HG03045 (cell line): Measurements from ENCODE around the gene NLRC5.
A peak's percentile ranks its signal among the peaks of the same experiment; 100 is the strongest.

ENCODE experiments used
- ATAC-seq: cut with Tn5 transposase; IDR thresholded peaks from one replicate; pipeline ENCODE4 v1.9.1; 2021; ENCODE audit warnings: mild to moderate bottlenecking, moderate library complexity; ENCODE audit not compliant: unreplicated experiment

NLRC5 gene, protein sequence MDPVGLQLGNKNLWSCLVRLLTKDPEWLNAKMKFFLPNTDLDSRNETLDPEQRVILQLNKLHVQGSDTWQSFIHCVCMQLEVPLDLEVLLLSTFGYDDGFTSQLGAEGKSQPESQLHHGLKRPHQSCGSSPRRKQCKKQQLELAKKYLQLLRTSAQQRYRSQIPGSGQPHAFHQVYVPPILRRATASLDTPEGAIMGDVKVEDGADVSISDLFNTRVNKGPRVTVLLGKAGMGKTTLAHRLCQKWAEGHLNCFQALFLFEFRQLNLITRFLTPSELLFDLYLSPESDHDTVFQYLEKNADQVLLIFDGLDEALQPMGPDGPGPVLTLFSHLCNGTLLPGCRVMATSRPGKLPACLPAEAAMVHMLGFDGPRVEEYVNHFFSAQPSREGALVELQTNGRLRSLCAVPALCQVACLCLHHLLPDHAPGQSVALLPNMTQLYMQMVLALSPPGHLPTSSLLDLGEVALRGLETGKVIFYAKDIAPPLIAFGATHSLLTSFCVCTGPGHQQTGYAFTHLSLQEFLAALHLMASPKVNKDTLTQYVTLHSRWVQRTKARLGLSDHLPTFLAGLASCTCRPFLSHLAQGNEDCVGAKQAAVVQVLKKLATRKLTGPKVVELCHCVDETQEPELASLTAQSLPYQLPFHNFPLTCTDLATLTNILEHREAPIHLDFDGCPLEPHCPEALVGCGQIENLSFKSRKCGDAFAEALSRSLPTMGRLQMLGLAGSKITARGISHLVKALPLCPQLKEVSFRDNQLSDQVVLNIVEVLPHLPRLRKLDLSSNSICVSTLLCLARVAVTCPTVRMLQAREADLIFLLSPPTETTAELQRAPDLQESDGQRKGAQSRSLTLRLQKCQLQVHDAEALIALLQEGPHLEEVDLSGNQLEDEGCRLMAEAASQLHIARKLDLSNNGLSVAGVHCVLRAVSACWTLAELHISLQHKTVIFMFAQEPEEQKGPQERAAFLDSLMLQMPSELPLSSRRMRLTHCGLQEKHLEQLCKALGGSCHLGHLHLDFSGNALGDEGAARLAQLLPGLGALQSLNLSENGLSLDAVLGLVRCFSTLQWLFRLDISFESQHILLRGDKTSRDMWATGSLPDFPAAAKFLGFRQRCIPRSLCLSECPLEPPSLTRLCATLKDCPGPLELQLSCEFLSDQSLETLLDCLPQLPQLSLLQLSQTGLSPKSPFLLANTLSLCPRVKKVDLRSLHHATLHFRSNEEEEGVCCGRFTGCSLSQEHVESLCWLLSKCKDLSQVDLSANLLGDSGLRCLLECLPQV (N-terminal part only)

DNA sequence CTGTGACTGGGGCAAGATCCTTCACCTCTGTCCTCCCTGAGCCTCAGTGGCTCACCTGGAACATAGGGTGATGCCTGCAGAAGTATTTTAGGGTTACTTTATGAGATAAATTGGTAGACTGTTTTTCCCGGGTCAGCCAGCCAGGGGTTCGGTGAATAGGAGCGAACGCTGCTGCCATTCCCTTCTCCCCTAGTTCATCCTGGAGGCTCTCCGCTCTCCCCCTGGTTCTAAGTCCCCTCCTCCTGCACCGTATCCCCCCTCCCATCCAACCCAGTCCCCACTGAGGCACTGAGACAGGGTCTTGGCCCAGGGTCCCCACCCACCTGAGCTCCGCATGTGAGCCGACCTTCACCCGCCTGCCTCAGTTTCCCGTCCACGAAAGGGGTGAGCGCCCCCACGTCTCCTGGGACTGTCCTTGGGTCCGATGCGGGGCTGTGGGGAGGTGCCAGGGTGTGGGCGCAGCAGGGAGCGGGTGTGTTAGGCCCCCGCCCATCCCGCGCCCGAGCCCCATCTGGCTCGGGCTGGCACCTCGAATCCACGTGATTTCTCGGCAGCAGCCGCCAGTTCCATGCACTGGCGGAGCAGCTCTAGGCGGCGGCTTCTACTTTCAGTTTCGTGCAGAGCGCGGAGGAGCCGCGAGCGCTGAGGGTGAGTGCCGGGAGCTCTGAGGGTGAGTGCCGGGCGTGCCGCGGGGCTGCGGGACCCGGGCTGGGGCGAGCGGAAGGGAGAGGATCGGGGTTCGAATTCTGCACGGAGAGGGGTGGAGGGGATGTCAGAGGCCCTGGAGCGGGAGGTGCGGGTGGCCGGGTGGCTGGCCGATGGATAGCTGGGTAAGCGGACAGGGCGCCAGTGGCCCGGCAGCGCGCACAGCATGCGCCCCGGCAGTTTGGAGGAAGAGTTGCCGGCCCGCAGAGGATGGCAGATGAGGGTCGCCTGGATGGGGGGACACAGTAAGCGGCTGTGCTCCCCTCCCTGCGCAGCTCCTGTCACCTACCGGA is at the start of gene NLRC5:
NLRC5 (plus strand) TSS at position 610 of the 998 bp plus-strand sequence. CDS start 31,156 bp downstream, outside the sequence.
- ATAC-seq: peak; percentile 81

DNA sequence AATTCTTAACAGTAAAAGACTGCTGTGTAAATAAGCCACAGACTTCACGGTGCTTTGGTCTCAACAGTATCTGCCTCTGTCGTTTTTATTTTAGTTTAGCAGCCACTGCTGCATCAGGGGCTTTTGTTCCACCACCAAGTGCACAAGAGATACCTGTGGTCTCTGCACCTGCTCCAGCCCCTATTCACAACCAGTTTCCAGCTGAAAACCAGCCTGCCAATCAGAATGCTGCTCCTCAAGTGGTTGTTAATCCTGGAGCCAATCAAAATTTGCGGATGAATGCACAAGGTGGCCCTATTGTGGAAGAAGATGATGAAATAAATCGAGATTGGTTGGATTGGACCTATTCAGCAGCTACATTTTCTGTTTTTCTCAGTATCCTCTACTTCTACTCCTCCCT is 49.6 kb upstream of the NLRC5 start:
- ATAC-seq: no peak

DNA sequence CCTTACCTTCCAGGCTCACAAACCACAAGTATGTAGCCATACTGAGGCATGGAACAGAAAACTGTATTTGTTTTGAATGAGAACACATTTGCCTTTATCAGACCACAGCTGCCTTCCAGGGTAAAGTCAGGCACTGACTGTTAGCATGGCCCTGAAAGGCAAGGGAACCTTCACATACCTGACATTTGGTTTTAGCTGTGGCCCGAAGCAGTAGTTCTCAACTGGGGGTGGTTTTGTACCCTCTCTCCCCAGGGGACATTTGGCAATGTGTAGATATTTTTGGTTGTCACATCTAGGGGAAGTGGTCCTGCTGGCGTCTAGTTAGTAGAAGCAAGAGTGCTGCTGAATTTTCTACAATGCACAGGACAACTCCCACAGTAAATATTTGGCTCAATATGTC is 48.3 kb upstream of the NLRC5 start:
- ATAC-seq: no peak

DNA sequence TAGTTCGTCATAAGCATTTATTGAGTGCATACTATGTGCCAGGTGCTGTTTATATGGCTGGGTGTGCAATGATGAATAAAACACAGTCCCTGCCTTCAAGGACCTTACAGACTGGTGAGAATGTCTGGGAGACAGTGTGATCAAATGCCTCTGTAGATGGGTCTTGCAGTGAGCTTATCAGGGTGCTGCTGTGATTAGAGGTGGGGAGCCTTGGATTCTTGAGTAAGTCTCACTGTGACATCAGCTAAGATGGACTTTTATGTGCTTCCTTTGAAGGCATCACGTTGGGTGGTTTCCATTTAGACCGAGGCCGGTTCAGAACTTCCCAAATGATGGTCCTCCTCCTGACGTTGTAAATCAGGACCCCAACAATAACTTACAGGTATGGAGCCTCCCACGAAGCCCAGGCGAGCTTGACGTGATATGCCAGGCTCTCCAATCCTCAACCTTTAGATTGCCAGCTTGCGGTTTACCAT is 47.5 kb upstream of the NLRC5 start:
- ATAC-seq: no peak

DNA sequence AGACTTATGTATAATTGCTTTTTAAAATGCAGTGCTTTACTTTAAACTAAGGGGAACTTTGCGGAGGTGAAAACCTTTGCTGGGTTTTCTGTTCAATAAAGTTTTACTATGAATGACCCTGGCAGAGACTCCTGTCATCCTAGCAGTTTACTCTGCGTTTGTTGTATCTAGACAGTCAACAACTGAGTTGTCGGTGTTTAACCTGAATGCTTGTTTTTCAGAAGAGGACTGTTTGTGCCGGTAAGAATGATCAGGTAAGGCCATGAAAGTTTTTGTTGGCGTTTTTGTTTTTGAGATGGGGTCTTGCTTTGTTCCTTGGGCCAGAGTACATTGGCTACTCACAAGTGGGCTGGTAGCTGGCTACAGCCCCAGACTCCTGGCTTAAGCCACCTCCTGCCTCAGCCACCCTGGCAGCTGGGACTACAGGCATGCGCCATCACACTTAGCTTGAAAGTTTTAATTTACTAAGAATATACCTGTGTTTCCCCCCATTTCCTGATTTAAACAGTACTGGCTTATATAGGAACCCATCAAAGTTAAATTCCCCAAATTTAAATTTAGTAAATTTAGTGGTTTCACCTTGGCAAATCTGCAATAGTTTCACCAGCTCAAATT is 45.5 kb upstream of the NLRC5 start:
- no peak for ATAC-seq

DNA sequence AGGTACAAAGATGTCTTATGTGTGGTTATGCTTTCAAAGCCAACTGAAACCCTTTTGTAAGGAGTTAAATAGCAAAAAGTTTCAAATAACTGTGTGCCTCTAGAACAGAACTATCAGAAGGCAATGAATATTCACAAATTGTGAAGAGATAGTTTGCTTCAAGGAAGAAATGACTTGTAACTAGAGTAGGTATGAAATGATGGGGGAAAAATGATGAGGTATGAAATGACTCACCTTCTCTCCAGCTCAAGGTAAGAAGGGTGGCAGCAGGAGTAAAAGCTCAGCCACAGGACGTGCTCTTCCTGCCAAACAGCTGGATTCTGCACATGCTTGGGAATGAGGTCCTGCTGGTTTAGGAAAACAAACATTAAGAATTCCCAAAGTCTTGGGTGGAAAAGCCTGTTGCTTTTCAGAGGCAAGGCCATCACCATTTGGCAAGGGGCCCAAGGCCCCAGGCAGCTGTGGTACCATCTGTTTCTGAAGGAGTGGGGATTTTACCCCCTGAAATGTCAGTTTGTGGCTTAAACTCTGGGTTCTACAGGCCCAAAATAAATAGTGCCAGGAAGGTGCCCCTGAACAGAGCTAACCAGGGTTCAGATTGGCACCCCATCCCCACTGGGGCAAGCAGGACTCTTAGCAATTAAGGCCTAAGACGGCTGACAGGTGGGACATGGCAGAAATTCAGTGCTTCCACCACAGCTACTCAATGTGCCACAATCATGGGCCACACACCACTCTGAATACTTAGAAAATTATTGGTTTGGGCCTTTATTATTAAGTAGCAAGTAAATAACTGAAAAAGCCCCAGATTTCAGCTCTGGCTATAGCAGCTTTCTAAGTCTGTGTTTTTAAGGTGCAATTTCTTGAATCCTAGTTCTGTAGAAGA is 44.2 kb upstream of the NLRC5 start:
- ATAC-seq: no peak

DNA sequence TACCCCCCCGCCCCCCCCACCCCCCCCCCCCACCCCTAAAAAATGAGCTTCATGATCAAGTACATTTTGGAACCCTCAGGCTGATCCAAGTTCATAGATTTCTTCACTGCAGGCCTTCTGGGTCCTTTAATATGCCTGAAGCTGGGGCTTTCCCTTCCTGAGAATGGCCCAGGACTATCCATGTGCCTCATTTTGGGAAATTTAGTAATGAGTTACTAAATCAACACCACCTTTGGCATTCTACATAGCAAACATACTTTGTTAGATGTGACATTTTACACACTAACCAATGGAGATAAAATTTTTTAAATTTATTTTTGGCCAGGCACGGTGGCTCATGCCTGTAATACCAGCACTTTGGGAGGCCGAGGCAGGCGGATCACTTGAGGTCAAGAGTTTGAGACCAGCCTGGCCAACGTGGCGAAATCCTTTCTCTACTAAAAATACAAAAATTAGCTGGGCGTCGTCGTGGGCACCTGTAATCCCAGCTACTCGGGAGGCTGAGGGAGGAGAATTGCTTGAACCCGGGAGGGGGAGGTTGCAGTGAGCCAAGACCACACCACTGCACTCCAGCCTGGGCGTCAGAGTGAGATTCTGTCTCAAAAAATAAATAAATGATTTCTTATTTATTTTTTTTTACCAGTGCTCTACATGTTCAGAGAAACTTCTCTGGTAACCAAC is 43.4 kb upstream of the NLRC5 start:
- ATAC-seq: no peak

DNA sequence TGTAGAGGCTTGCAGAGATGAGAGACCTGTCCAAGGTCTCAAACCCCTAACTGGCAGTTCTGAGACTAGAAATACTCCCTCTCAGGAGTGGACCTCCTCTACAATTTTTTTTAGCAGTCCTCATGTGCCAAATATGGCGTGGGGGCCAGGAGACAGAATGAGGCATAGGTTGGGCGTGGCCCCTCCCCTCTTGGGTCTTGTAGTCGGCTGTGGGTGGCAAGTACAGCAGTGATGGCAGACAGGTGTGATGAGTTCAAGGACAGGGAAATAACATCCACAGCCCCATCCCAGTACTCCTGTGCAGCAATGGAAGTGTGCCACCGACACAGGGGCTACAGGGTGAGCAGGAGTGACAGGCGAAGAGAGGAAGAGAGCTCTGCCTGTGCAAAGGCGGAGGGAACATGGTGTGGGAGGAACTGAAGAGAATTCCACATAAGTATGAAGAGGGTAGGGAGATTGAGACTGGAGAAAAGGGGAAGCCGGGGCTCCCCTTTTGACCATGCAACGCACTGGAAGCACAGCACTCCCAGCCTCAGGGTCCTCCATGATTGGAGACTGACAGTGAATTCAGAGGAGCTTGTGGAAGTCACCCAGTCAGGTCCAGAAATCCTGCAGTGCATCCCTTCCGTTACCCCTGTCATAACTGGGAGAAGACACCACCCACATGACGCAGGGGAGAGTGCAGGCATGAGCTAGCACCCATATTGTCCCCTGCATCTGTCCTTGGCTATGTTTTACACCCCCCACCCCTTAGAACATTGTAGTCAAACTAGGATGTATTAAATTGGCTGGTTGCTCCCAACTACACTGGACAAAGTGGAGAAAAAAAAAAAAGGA is 42.4 kb upstream of the NLRC5 start:
- ATAC-seq: no peak

DNA sequence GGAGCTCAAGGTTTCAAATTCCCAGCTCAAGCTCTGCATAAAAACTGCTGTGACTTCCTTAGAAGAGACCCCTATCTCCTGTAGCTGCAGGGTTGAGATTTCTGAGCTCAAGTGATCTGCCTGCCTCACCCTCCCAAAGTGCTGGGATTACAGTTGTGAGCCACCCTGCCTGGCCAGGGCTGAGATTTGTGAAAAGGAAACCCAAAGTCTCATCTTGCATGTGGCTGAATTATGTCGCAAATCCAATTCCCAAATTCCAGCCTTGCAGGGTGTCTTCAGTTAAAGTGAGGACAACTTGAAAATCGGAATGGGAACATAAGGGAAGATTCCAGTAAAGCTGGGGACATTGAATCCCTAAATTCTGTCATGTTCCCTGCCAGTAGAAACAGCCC is 41.8 kb upstream of the NLRC5 start:
- ATAC-seq: no peak

DNA sequence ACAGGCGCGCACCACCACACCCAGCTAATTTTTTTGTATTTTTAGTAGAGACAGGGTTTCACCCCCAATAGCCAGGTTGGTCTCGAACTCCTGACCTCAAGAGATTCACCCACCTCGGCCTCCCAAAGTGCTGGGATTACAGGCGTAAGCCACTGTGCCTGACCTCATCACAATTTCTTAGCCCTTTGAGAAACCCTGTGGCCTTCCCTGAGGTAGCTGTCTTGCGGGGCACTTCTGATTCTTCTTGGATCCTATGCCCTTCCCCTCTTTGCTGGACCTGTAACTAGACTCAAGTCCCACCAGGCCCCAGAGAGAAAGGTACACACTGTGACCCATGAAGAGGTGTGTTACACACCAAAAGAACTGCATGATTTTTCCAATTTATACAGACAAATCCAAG is 41.1 kb upstream of the NLRC5 start:
- ATAC-seq: no peak

DNA sequence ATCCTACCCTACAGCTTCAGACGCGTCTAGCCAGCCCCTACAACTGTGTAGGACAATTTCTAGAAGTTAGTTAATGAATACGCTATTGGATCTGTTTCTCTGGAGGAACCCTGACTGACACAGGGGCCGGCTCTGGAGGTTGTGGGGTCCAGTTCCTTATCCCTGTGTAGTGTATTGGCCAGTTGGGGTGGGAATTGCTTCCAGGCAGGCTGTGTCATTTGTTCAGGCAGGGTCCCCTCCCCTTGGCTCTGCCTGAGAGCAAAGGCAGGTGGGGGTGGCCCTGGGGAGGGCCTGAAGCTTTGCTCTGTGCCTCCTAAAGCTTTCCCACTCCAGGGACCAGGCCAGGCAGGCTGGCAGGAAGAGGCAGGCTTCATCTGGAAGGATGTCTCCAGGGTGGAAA is 39.3 kb upstream of the NLRC5 start:
- ATAC-seq: no peak

DNA sequence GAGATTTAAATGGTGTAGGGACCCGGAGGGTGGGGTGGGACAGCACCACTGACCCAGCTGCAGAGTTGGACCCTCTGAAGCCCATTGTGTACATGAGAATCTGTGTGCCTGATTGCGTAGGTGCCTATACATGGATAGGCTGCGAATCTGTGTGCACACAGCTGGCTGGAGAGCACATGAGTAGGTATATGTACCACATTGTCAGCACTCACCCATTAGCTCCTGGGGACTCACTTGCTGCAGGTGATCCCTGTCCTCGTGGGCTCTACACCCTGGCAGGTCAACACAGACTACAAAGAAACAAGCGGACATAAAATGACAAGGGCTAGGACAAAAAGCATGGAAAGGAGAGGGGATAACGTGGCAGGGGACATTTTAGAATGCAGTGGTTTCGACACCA is 38.9 kb upstream of the NLRC5 start:
- ATAC-seq: no peak

DNA sequence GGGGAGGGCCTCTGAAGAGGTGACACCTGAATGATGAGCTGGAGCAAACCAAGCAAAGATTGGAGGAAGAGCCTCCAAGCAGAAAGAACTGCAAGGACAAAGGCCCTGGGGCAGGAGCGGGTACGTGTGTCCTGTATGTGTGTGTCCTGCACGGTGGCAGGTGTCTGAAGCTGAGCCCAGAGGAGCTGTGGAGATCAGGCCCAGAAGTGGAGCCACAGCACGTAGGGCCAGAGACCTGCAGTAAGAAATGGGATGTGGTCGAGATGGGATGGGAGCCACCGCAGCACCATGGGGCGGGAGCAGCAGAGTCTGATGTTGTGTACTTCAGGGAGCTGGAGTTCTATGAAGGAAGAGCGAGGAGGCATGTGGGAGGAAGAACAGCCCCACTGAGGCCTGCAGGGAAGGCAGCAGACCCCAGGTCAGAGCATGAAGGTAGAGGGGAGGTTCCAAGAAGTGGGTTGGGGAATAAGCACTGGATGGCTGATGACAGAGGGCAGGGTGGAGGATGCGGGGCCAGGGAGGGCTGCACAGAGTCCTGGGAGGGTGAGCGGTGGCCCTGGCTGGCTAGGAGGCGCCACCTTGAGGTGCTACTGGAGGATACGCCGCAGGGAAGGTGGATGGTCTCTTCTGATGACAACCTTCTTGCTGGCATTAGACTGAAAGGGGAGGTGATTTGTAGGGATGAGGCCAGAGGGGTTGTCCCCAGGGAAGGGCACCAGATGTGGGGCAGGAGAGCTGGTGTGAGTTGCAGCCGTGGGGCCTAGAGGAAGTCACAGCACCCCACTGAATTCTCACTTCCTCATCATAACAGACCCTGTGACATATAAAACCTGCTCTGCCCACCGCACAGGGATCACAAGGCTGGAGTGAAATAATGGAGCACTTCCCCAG is 38.2 kb upstream of the NLRC5 start:
- no peak for ATAC-seq

DNA sequence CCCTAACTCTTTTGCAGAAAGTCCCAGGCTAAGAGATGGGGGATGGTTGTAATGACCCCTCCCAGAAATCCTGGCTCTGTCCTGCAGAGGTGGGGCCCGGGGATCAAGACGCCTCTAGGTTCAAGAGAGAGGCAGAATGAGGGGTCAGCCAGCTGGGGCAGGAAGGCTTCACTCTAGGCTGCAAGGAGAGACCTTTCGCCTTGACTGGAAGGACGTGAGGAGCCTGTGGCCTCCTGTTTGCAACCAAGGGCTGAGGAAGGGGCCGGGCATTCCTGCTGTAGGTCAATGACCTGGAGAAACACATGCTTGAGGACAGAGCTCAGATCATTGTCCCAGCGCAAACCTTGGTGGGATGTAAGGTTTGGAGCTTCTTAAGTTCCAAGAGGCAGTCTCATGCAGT is 36.4 kb upstream of the NLRC5 start:
- ATAC-seq: no peak

DNA sequence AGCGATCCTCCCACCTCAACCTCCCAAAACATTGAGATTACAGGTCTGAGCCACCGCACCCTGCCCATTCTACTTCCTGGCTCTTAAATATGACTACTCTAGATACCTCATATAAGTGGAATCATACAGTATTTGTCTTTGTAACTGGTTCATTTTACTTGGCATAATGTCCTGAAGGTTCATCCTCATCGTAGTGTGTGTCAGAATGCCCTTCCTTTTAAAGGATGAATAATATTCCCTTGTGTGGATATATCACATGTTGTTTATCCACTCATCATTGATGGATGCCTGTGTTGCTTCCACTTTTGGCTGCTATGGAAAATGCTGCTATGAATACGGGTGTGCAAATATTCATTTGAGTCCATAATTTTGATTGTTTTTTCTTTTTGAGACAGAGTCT is 33.3 kb upstream of the NLRC5 start:
- no peak for ATAC-seq

DNA sequence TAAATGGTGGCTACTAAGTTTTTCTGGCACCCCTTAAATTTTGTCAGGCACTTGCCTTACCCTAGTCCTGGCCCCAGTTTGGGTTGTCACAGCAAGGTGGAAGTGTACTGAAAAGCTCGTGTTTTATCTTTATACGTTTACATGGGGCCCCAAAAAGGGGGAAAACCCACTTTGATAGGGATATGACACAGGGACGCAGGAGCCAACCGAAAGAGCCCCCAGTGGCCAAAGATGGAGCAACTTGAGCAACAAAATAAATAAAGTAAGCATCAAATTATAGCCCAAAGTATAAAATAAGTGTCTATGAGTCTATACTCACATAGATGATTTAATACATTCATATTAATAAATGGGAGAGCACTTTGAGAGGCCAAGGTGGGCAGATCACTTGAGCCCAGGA is 32.6 kb upstream of the NLRC5 start:
- no peak for ATAC-seq
